ENCODE data around the gene MINDY4B.

GRCh38 chr3:150901793-150902192, 3.4 kb downstream of the MINDY4B start:
- no peak for TF ChIP-seq CTCF (IDR thresholded peaks at IDR 0.05)
- no peak for TF ChIP-seq POLR2AphosphoS5 (IDR thresholded peaks at IDR 0.05)
- no peak for TF ChIP-seq POLR2A (IDR thresholded peaks at IDR 0.05)

Measured in prostate gland (tissue), 2 donors.